GM12878 (cell line): ENCODE data around the gene CEND1. TPM values are rescaled to one million over a fixed set of nuclear protein-coding genes. Genes with fewer than 3 reads are reported as not detected.
A peak's percentile ranks its signal among the peaks of the same experiment; 100 is the strongest.

ENCODE experiments used
- ATAC-seq: fragments of 200-7000 bp; cut with Tn5 transposase; 3 replicates; pipeline ENCODE4 v1.9.1; 2020; ENCODE audit warnings: mild to moderate bottlenecking, moderate library complexity
- BruUV-seq: library from RNA; stranded (reverse); fragments of 400-500 nt; replicated peaks from 2 replicates; lab custom pipeline; 2021; lab: Mats Ljungman, UMichigan
- CTCF ChIA-PET: fragments of 300-600 bp; sonication (Branson Sonifier 250); formaldehyde crosslinking; extraction: SDS; loops from one replicate; lab custom pipeline; 2021; ENCODE audit warnings: inconsistent platforms; lab: Yijun Ruan, JAX
- POLR2A ChIA-PET: fragments of 350-600 bp; formaldehyde crosslinking; extraction: SDS; loops from one replicate; lab custom pipeline; 2021; ENCODE audit warnings: inconsistent platforms; lab: Charles Lee
- RAD21 ChIA-PET: fragments of 300-600 bp; sonication (Branson Sonifier 250); formaldehyde crosslinking; loops from one replicate; lab custom pipeline; 2023; ENCODE audit warnings: antibody characterized with exemption; ENCODE audit not compliant: unreplicated experiment; lab: Charles Lee
- SMC1A ChIA-PET: fragments of 300-600 bp; sonication (Branson Sonifier 250); formaldehyde crosslinking; loops from one replicate; lab custom pipeline; 2023; ENCODE audit not compliant: unreplicated experiment, uncharacterized antibody; lab: Charles Lee
- DNase-seq: peaks from one replicate; pipeline ENCODE4 v3.0.0-alpha.2; 2011; ENCODE audit warnings: low read depth, low spot score
- FAIRE-seq: peaks from 3 replicates; lab custom pipeline; 2011; peaks lifted over from hg19 to GRCh38; lab: Jason Lieb, UNC
- H2AFZ ChIP-seq: 2 replicates; pipeline ENCODE4 v1.6.0; 2011; ENCODE audit warnings: low read depth, low read length, control low read depth; ENCODE audit not compliant: control insufficient read depth
- H3K27ac ChIP-seq: 2 replicates; pipeline ENCODE4 v1.5.1; 2011; ENCODE audit warnings: control low read depth; ENCODE audit not compliant: control insufficient read depth, insufficient read depth
- H3K27me3 ChIP-seq, 2 experiments: replicated peaks in 1 of 2; 2 replicates each; pipeline versions ENCODE4 v1.6.0 to v1.6.1; 2011; ENCODE audit warnings: low read length in 1 of 2; ENCODE audit not compliant: control insufficient read depth in 2 of 2, insufficient read depth in 2 of 2
- H3K36me3 ChIP-seq, 2 experiments: 2 replicates each; pipeline ENCODE4 v1.5.1; 2011; ENCODE audit warnings: low read length in 1 of 2; ENCODE audit not compliant: control insufficient read depth in 2 of 2, insufficient read depth in 2 of 2
- H3K4me1 ChIP-seq: 2 replicates; pipeline ENCODE4 v1.6.1; 2011; ENCODE audit warnings: mild to moderate bottlenecking, low read length, moderate library complexity, mixed read lengths; ENCODE audit not compliant: control insufficient read depth, insufficient read depth
- H3K4me2 ChIP-seq: 2 replicates; pipeline ENCODE4 v1.6.0; 2011; ENCODE audit warnings: control low read depth; ENCODE audit not compliant: control insufficient read depth, insufficient read depth
- H3K4me3 ChIP-seq: fragments of 200-600 bp; sonication (generic); 2 replicates; pipeline ENCODE4 v1.5.1; 2016
- H3K79me2 ChIP-seq: 2 replicates; pipeline ENCODE4 v1.6.0; 2011; ENCODE audit warnings: low read length; ENCODE audit not compliant: control insufficient read depth, insufficient read depth
- H3K9ac ChIP-seq: 2 replicates; pipeline ENCODE4 v1.8.0; 2011; ENCODE audit warnings: low read length, control low read depth, mixed read lengths; ENCODE audit not compliant: control insufficient read depth, insufficient read depth
- H3K9me3 ChIP-seq: replicated peaks from 3 replicates; pipeline ENCODE4 v1.5.1; 2011; ENCODE audit warnings: mild to moderate bottlenecking, low read length; ENCODE audit not compliant: control insufficient read depth, insufficient read depth
- H4K20me1 ChIP-seq: 2 replicates; pipeline ENCODE4 v1.6.0; 2011; ENCODE audit not compliant: control insufficient read depth, insufficient read depth
- EED ChIP-seq: sonication (generic); IDR thresholded peaks from 2 replicates; pipeline ENCODE4 v1.6.1; 2016; ENCODE audit warnings: antibody characterized with exemption, low read depth
- EGR1 ChIP-seq, 2 experiments: IDR thresholded peaks; 1 replicate in 1 of 2; 2 replicates in 1 of 2; pipeline ENCODE4 v1.6.1; 2011 to 2012; ENCODE audit warnings: low read depth in 2 of 2, low read length in 2 of 2, borderline replicate concordance in 1 of 2, mild to moderate bottlenecking in 1 of 2, moderate library complexity in 1 of 2
- IRF3 ChIP-seq: fragments of 450-650 bp; IDR thresholded peaks from 2 replicates; pipeline ENCODE4 v1.6.1; 2014; ENCODE audit warnings: mild to moderate bottlenecking
- MTA2 ChIP-seq: fragments of 450-650 bp; IDR thresholded peaks from 2 replicates; pipeline ENCODE4 v1.6.1; 2016; ENCODE audit warnings: low read depth, mild to moderate bottlenecking, moderate library complexity
- NFIC ChIP-seq: IDR thresholded peaks from 2 replicates; pipeline ENCODE4 v1.6.1; 2012; ENCODE audit warnings: low read depth, mild to moderate bottlenecking, inconsistent platforms, low read length, moderate library complexity
- NFXL1 ChIP-seq: fragments of 450-650 bp; IDR thresholded peaks from 2 replicates; pipeline ENCODE4 v1.6.1; 2017; ENCODE audit warnings: antibody characterized with exemption, mild to moderate bottlenecking, borderline replicate concordance
- NR2C2 ChIP-seq: IDR thresholded peaks from 2 replicates; pipeline ENCODE4 v1.6.1; 2011; ENCODE audit warnings: borderline replicate concordance, low read depth; ENCODE audit not compliant: control insufficient read depth, insufficient read length
- POLR2A ChIP-seq: IDR thresholded peaks from 2 replicates; pipeline ENCODE4 v1.6.1; 2011; ENCODE audit warnings: low read depth, mild to moderate bottlenecking, low read length
- PRDM15 ChIP-seq: fragments of 450-650 bp; formaldehyde crosslinking; IDR thresholded peaks from 2 replicates; pipeline ENCODE4 v1.4.0; 2020; ENCODE audit warnings: mild to moderate bottlenecking, moderate library complexity
- ZBED1 ChIP-seq: IDR thresholded peaks from 2 replicates; pipeline ENCODE4 v1.6.1; 2016; ENCODE audit warnings: borderline replicate concordance
- WGBS: methylation state at CpG from one replicate; pipeline ENCODE4 v1.1.6; 2016; ENCODE audit warnings: low lambda C conversion rate; ENCODE audit not compliant: insufficient replicate concordance, insufficient coverage; ENCODE audit errors: missing lambda C conversion rate; 5-methylcytosine and 5-hydroxymethylcytosine counted together
- in situ Hi-C: fragments of 300-500 bp; cut with MboI; formaldehyde crosslinking; loops from 9 replicates; pipeline ENCODE4 v1.14.3; 2018; ENCODE audit warnings: mixed read lengths
- intact Hi-C: fragments of 100-400 bp; cut with micrococcal nuclease; formaldehyde crosslinking; loops from one replicate; pipeline ENCODE4 v1.14.2; 2022; ENCODE audit not compliant: unreplicated experiment
- polyA plus RNA-seq, 11 experiments: library from polyadenylated mRNA; depleted of rRNA in 4 of 11; unstranded in 6 of 11; stranded (reverse) in 5 of 11; fragments of >200 nt; fragmentation: Nextera tagmentation in 4 of 11; fragmentation: Illumina TruSeq in 1 of 11; extraction: Ambion mirVana in 4 of 11; extraction: Trizol in 1 of 11; gene quantifications; 1 replicate in 1 of 11; 2 replicates in 10 of 11; pipeline versions ENCODE4 v1.2.1 to v1.2.3, GENCODE V29; 2011 to 2016; ENCODE audit warnings: inconsistent platforms in 2 of 11, missing spikeins in 2 of 11, low read depth in 1 of 11
- total RNA-seq, 4 experiments: library from RNA; depleted of rRNA in 3 of 4; stranded (reverse); fragments of >200 nt in 3 of 4; fragmentation: Illumina TruSeq in 1 of 4; extraction: Trizol in 1 of 4; gene quantifications; 2 replicates each; pipeline versions ENCODE4 v1.2.1 to v1.2.3, GENCODE V29; 2013 to 2021

Gene CEND1
- total and polyA plus RNA-seq, 10 of the 15 experiments (the other 5 are each of a cell fraction or from before 2014, with no cell fraction given) = 0.31 to 13.6 (median 7.2) TPM; not detected in 1

GRCh38 chr11:766106-766935 is 23.6 kb downstream of the CEND1 start:
- no peaks in the 10 kb centered on the region for H4K20me1 ChIP-seq
- DNase-seq = no peak
- ATAC-seq = no peak
- no peak overlapping the region for H3K4me2 ChIP-seq
- no TSS peak for BruUV-seq
- no peak overlapping the region for H3K9ac ChIP-seq
- H3K4me3 ChIP-seq = no peak overlapping the region
- SMC1A ChIA-PET = interaction anchor here (1.1 kb wide), 1 partner anchor 40 kb away, joined by 5 read pairs; no protein-coding TSS in a partner anchor
- H2AFZ ChIP-seq = no peak overlapping the region
- no peaks in the 10 kb centered on the region for H3K4me1 ChIP-seq
- peaks cover 24 to 37% of the 10 kb centered on the region in 2 experiments; a peak in 3 of 4 replicates for H3K36me3 ChIP-seq
- TF ChIP-seq POLR2A = peak; percentile 64
- TF ChIP-seq NR2C2 = no peak
- no peak for TF ChIP-seq ZBED1
- CTCF ChIA-PET = interaction anchor here (0.5 to 1.1 kb wide), 4 partner anchors 19 to 174 kb away, joined by 3 to 5 read pairs (median 3); partner anchors contain the start of gene TALDO1
- H3K27ac ChIP-seq = no peak overlapping the region
- intact Hi-C loops (no loop called here), in situ Hi-C loops (no loop called here)
- H3K79me2 ChIP-seq = no peaks in the 10 kb centered on the region
- 65% methylated on average over 11 of the region's 11 CpGs for WGBS
- RAD21 ChIA-PET = no interaction called here
- no peak for FAIRE-seq
- POLR2A ChIA-PET = interaction anchor here (0.6 kb wide), 1 partner anchor 276 kb away, joined by 3 read pairs; no protein-coding TSS in a partner anchor
- H3K27me3 ChIP-seq = no peaks in the 10 kb centered on the region
- no peaks in the 10 kb centered on the region for H3K9me3 ChIP-seq

GRCh38 chr11:765802-766091 is 24.1 kb downstream of the CEND1 start:
- ChIA-PET RAD21 (no interaction called here), SMC1A (interaction anchor here (1.1 kb wide), 1 partner anchor 39 kb away, joined by 5 read pairs; no protein-coding TSS in a partner anchor), CTCF (interaction anchor here (1.1 kb wide), 2 partner anchors 19 to 92 kb away, joined by 3 read pairs; partner anchors contain the start of gene TALDO1), POLR2A (no interaction called here)
- Histone ChIP-seq H3K4me2 (no peak overlapping the region), H2AFZ (no peak overlapping the region), H3K9me3 (no peaks in the 10 kb centered on the region), H3K79me2 (no peaks in the 10 kb centered on the region), H3K9ac (no peak overlapping the region), H3K4me1 (no peaks in the 10 kb centered on the region), H3K36me3 (peaks cover 26 to 33% of the 10 kb centered on the region in 2 experiments; a peak in 3 of 4 replicates), H4K20me1 (no peaks in the 10 kb centered on the region), H3K27me3 (no peaks in the 10 kb centered on the region), H3K4me3 (no peak overlapping the region), H3K27ac (no peak overlapping the region)
- BruUV-seq = no TSS peak
- WGBS = 98% methylated on average over 8 of the region's 8 CpGs
- DNase-seq = no peak
- ATAC-seq = no peak
- in situ Hi-C loops = no loop called here
- intact Hi-C loops = loop anchor here (1.0 kb wide), 1 partner anchor 37 kb away; no protein-coding TSS in a partner anchor
- FAIRE-seq = no peak
- no peak for TF ChIP-seq PRDM15 (CRISPR knock-in tag)
- TF ChIP-seq NFIC = no peak
- no peak for TF ChIP-seq EGR1 (IDR thresholded peaks at IDR 0.05; ENCODE audit: borderline replicate concordance in 1 of 2, low read depth in 2 of 2, low read length in 2 of 2)
- TF ChIP-seq IRF3 = no peak
- TF ChIP-seq NFXL1 = no peak
- TF ChIP-seq ZBED1 = no peak
- TF ChIP-seq EED = no peak
- TF ChIP-seq MTA2 = no peak
